GM12864 (cell line): ENCODE results near the gene CHN2.
A peak's percentile ranks its signal among the peaks of the same experiment; 100 is the strongest.

ENCODE experiments used
- DNase-seq: peaks from one replicate; pipeline ENCODE4 v3.0.0-alpha.2; 2011; ENCODE audit warnings: low read depth
- H3K4me3 ChIP-seq: 2 replicates; pipeline ENCODE4 v1.5.1; 2011; ENCODE audit warnings: mild to moderate bottlenecking, low read depth, low read length, control low read depth
- TF ChIP-seq, protein P1 (sequence below): IDR thresholded peaks from 2 replicates; pipeline ENCODE4 v1.5.1; 2011; ENCODE audit warnings: low read depth, mild to moderate bottlenecking, moderate library complexity, low read length, control low read depth, inconsistent platforms; ENCODE audit errors: missing control alignments

CHN2 gene

GRCh38 chr7:29287366-29287765, 92.8 kb downstream of the CHN2 start:
- TF ChIP-seq, protein P1, sequence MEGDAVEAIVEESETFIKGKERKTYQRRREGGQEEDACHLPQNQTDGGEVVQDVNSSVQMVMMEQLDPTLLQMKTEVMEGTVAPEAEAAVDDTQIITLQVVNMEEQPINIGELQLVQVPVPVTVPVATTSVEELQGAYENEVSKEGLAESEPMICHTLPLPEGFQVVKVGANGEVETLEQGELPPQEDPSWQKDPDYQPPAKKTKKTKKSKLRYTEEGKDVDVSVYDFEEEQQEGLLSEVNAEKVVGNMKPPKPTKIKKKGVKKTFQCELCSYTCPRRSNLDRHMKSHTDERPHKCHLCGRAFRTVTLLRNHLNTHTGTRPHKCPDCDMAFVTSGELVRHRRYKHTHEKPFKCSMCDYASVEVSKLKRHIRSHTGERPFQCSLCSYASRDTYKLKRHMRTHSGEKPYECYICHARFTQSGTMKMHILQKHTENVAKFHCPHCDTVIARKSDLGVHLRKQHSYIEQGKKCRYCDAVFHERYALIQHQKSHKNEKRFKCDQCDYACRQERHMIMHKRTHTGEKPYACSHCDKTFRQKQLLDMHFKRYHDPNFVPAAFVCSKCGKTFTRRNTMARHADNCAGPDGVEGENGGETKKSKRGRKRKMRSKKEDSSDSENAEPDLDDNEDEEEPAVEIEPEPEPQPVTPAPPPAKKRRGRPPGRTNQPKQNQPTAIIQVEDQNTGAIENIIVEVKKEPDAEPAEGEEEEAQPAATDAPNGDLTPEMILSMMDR: no peak
- no peak overlapping the region for H3K4me3 ChIP-seq
- DNase-seq: no peak

DNA sequence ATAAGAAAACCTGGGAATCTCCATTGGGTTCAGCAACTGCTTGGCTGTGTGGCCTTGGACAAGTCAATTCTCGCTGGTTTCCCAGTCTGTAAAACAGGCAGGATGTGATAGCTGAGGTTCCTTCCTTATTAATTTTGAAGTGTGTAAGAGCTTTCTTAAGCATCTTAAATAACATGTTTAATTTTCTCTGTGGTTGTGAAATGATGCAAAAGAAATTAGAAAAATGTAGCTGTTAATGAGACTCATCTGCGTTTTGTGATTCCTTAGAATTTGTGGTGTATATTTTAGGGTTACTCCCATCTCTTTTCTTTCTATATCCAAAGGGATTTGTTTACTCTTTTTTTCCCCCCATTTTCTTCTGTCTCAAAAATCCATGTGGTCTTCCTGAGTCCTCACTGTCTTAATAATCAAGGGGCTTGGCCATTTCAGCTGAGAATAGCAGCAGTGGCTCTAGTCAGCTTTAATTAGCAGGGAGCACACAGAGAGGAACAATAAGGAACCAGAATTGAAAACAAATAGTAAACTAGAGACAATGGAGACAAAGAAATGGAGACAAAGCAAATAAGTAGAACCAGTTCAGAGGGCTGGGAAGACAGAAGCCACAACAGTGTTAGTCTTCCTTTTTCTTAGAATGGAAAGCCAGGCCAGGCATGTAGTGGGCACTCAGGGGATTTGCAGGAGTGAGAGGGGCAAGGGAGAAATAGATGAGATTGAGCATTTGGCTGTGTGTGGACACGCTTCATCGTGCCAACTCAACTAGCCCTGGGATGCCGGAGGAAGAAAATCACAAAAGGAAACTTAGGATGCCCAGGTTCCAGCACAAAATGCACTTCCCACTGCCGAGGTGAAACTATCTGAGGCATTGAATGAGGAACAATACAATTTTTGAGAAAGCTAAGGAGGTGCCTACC, 93.9 kb downstream of the CHN2 start:
- DNase-seq: no peak
- TF ChIP-seq, protein P1: no peak
- no peak overlapping the region for H3K4me3 ChIP-seq

DNA sequence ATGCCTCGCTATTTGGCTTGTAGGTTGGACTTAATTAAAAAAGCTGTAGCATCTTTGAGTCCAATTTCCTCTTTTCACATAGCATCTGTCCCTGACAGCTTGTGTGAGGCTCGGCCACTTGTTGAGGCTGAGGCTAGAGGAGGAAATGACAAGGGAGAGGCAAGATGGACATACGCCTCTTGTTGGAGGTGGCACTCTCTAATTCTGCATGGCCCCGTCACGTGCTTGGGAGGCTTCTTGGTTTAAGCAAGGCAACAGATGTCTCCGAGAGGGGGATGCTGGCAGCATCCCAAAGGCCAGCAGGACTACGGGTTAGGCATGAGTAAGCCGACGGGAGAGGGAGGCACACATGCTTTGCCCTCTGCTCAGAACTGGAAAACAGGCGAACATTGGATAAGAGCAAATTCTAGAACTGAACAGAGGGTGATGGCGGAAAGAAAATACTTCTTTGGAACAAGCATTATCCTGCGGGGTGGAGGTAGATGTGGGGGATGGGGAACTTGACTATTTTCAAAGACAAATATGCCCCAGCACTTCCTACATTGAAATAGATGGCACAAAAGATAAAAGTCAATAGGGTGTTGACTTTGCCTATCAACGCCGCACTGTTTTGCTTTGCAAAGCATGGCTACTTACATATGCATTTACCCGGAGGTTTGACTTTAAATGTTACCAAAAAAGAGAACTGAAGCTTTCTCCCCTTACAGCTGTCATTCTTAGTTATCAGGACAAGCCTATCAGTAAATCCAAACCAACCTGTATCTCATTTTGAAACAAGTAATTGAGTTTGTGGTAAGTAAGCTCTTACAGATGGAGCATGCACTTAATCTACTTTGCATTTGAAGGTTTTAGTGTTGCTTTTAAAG, 94.8 kb downstream of the CHN2 start:
- no peak overlapping the region for H3K4me3 ChIP-seq
- TF ChIP-seq, protein P1: no peak
- peak; percentile 31 for DNase-seq

GRCh38 chr7:29290829-29291228, 96.3 kb downstream of the CHN2 start:
- no peak for DNase-seq
- H3K4me3 ChIP-seq: no peak overlapping the region
- TF ChIP-seq, protein P1: no peak

GRCh38 chr7:29291723-29292618, 97.4 kb downstream of the CHN2 start:
- H3K4me3 ChIP-seq: no peak overlapping the region
- TF ChIP-seq, protein P1: no peak
- DNase-seq: no peak

GRCh38 chr7:29292886-29293658, 98.5 kb downstream of the CHN2 start:
- DNase-seq: no peak
- TF ChIP-seq, protein P1: no peak
- no peak overlapping the region for H3K4me3 ChIP-seq
